Ishikawa (cell line): ENCODE measurements around the gene KIAA1217.

Source experiments
- CEBPB ChIP-seq: IDR thresholded peaks from 2 replicates; pipeline ENCODE4 v1.6.1; 2012
- TCF12 ChIP-seq: IDR thresholded peaks from 2 replicates; pipeline ENCODE4 v1.6.1; 2012; ENCODE audit warnings: low read depth
- TF ChIP-seq, protein P1 (sequence below): IDR thresholded peaks from 2 replicates; pipeline ENCODE4 v1.6.1; 2012; ENCODE audit warnings: low read depth, mild to moderate bottlenecking

DNA sequence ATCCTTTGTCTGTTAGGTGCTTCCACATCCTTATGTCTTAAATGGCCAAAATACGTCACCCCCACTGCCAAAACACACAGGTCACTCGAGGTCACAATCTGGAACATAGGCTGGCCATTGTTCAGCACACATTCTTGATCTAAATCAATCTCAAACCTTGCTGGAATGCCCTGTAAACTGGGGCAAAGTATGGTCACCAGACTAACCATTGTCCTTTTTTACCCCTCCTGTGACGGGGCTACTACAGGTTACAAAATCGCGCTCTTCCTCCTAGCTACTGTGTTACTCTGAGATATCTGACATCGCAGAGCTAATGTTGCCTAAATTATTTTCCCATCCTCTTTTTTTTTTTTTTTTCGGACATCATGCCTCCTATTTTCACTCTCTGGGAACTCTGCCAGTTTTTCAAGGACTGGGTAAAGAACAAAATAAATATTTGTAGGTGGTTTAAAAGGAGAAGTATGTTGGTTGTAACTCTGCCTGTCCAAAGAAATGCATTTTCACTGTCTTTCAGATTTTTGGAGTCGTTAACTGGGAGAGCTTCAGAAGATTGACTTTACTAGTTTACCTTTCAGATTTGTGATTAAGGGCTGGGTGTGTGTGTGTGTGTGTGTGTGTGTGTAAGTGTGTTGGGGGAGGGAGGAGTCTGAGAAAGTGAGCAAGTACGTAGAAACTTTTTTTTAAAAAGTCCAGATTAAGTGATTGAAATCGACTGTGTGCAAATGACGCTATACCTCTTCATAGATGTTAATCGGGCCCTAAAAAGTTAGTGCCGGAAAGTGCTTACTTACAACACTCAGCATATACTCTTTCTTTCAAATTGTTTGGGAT, 942 bp upstream of the KIAA1217 start:
- TF ChIP-seq TCF12: no peak
- TF ChIP-seq, protein P1, sequence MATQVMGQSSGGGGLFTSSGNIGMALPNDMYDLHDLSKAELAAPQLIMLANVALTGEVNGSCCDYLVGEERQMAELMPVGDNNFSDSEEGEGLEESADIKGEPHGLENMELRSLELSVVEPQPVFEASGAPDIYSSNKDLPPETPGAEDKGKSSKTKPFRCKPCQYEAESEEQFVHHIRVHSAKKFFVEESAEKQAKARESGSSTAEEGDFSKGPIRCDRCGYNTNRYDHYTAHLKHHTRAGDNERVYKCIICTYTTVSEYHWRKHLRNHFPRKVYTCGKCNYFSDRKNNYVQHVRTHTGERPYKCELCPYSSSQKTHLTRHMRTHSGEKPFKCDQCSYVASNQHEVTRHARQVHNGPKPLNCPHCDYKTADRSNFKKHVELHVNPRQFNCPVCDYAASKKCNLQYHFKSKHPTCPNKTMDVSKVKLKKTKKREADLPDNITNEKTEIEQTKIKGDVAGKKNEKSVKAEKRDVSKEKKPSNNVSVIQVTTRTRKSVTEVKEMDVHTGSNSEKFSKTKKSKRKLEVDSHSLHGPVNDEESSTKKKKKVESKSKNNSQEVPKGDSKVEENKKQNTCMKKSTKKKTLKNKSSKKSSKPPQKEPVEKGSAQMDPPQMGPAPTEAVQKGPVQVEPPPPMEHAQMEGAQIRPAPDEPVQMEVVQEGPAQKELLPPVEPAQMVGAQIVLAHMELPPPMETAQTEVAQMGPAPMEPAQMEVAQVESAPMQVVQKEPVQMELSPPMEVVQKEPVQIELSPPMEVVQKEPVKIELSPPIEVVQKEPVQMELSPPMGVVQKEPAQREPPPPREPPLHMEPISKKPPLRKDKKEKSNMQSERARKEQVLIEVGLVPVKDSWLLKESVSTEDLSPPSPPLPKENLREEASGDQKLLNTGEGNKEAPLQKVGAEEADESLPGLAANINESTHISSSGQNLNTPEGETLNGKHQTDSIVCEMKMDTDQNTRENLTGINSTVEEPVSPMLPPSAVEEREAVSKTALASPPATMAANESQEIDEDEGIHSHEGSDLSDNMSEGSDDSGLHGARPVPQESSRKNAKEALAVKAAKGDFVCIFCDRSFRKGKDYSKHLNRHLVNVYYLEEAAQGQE: no peak
- TF ChIP-seq CEBPB: no peak
